H54 (cell line): Measurements from ENCODE around the gene SETX.
A peak's percentile ranks its signal among the peaks of the same experiment; 100 is the strongest.

Source experiments
- DNase-seq: peaks from one replicate; pipeline ENCODE4 v3.0.0; 2011; ENCODE audit warnings: low spot score, mixed read lengths; ENCODE audit not compliant: insufficient read length
- FAIRE-seq: peaks from 3 replicates; lab custom pipeline; 2011; peaks lifted over from hg19 to GRCh38; lab: Jason Lieb, UNC
- POLR2A ChIP-seq: IDR thresholded peaks from 2 replicates; pipeline ENCODE4 v1.6.1; 2011; ENCODE audit warnings: low read depth, mild to moderate bottlenecking, low read length

Gene SETX

GRCh38 chr9:132372177-132373095 is 17.6 kb upstream of the SETX start:
- DNase-seq (peak; percentile 44), FAIRE-seq (no peak)
- no peak for TF ChIP-seq POLR2A

GRCh38 chr9:132370592-132370991 is 15.8 kb upstream of the SETX start:
- FAIRE-seq (no peak), DNase-seq (no peak)
- TF ChIP-seq POLR2A = no peak

GRCh38 chr9:132369421-132369820 is 14.6 kb upstream of the SETX start:
- FAIRE-seq (no peak), DNase-seq (no peak)
- no peak for TF ChIP-seq POLR2A

- no peak for TF ChIP-seq POLR2A
- DNase-seq (no peak), FAIRE-seq (no peak)
These were observed 13.0 kb upstream of the SETX start for GRCh38 chr9:132367613-132368313.

- FAIRE-seq (no peak), DNase-seq (no peak)
- no peak for TF ChIP-seq POLR2A
These were observed 11.7 kb upstream of the SETX start for GRCh38 chr9:132366481-132366880.

- TF ChIP-seq POLR2A = no peak
- no peak for DNase-seq
- no peak for FAIRE-seq
These were observed 11.2 kb upstream of the SETX start for GRCh38 chr9:132365986-132366385.

GRCh38 chr9:132364068-132364467 is 9.3 kb upstream of the SETX start:
- FAIRE-seq = no peak
- TF ChIP-seq POLR2A = no peak

GRCh38 chr9:132357764-132358163 is 3.0 kb upstream of the SETX start:
- DNase-seq (no peak), FAIRE-seq (no peak)
- no peak for TF ChIP-seq POLR2A

More at GRCh38 chr9:132364068-132364467, 9.3 kb upstream of the SETX start:
- DNase-seq = no peak

- DNase-seq = no peak
- TF ChIP-seq POLR2A = no peak
- no peak for FAIRE-seq
These were observed 1.6 kb upstream of the SETX start for GRCh38 chr9:132356324-132356924.

- no peak for DNase-seq
- no peak for FAIRE-seq
- no peak for TF ChIP-seq POLR2A
These were observed 3.3 kb downstream of the SETX start for GRCh38 chr9:132351404-132352045.

- TF ChIP-seq POLR2A = no peak
- FAIRE-seq = no peak
- no peak for DNase-seq
These were observed 3.9 kb downstream of the SETX start for GRCh38 chr9:132350861-132351315.

GRCh38 chr9:132348676-132349075 is 6.1 kb downstream of the SETX start:
- DNase-seq = no peak
- TF ChIP-seq POLR2A = no peak
- no peak for FAIRE-seq

- no peak for DNase-seq
- no peak for FAIRE-seq
- no peak for TF ChIP-seq POLR2A
These were observed 8.6 kb downstream of the SETX start for GRCh38 chr9:132346177-132346576.

- FAIRE-seq (no peak), DNase-seq (no peak)
- no peak for TF ChIP-seq POLR2A
These were observed 13.5 kb downstream of the SETX start for GRCh38 chr9:132341177-132341840.
